HepG2 (cell line): Measurements from ENCODE around the gene WNK2. TPM values are rescaled to one million over a fixed set of nuclear protein-coding genes. Genes with fewer than 3 reads are reported as not detected.

ENCODE experiments used
- ATAC-seq: fragments of 200-7000 bp; cut with Tn5 transposase; 3 replicates; pipeline ENCODE4 v1.9.1; 2020; ENCODE audit warnings: mild to moderate bottlenecking, moderate library complexity
- BruUV-seq: library from RNA; stranded (reverse); fragments of 400-500 nt; replicated peaks from 2 replicates; lab custom pipeline; 2021; lab: Mats Ljungman, UMichigan
- CTCF ChIA-PET: fragments of 300-600 bp; formaldehyde crosslinking; extraction: SDS; loops from one replicate; lab custom pipeline; 2021; ENCODE audit warnings: low total read pairs, inconsistent platforms, low intra/inter-chr PET ratio; lab: Yijun Ruan, JAX
- POLR2A ChIA-PET: fragments of 350-600 bp; sonication (Branson Sonifier 250); formaldehyde crosslinking; loops from one replicate; lab custom pipeline; 2020; ENCODE audit warnings: antibody characterized with exemption, inconsistent platforms; lab: Yijun Ruan, JAX
- DNase-seq: peaks from one replicate; pipeline ENCODE4 v3.0.0-alpha.2; 2015; ENCODE audit warnings: low spot score
- FAIRE-seq: peaks from 3 replicates; lab custom pipeline; 2011; peaks lifted over from hg19 to GRCh38; lab: Jason Lieb, UNC
- H2AFZ ChIP-seq: one replicate; pipeline ENCODE4 v1.6.1; 2011; ENCODE audit warnings: low read length, inconsistent platforms
- H3K27ac ChIP-seq: fragments of 300-600 bp; 3 replicates; pipeline ENCODE4 v1.8.0; 2011; ENCODE audit warnings: mixed run types, mild to moderate bottlenecking, mixed read lengths, low read length, inconsistent platforms; ENCODE audit not compliant: insufficient read depth; ENCODE audit errors: extremely low read length
- H3K27me3 ChIP-seq, 2 experiments: fragments of 200-600 bp in 1 of 2; 2 replicates in 1 of 2; 3 replicates in 1 of 2; pipeline versions ENCODE4 v1.6.0 to v1.8.0; 2011; ENCODE audit warnings: low read length in 2 of 2, mild to moderate bottlenecking in 2 of 2, moderate library complexity in 2 of 2, inconsistent platforms in 1 of 2; ENCODE audit not compliant: insufficient read depth in 2 of 2, control insufficient read depth in 1 of 2
- H3K36me3 ChIP-seq, 2 experiments: fragments of 200-600 bp in 1 of 2; replicated peaks in 1 of 2; 2 replicates in 1 of 2; 3 replicates in 1 of 2; pipeline versions ENCODE4 v1.5.1 to v1.8.0; 2011; ENCODE audit warnings: low read length in 2 of 2, inconsistent platforms in 1 of 2; ENCODE audit not compliant: insufficient read depth in 2 of 2, control insufficient read depth in 1 of 2
- H3K4me1 ChIP-seq: 2 replicates; pipeline ENCODE4 v1.5.1; 2012; ENCODE audit warnings: low read length, inconsistent platforms; ENCODE audit not compliant: insufficient read depth
- H3K4me2 ChIP-seq: 2 replicates; pipeline ENCODE4 v1.6.0; 2011; ENCODE audit warnings: low read depth, low read length, inconsistent platforms
- H3K4me3 ChIP-seq, 3 experiments: fragments of 200-600 bp in 1 of 3; sonication (generic), shearing (Covaris generic) in 1 of 3; replicated peaks in 1 of 3; 2 replicates each; pipeline ENCODE4 v1.5.1; 2011 to 2016; ENCODE audit warnings: low read length in 3 of 3, inconsistent platforms in 2 of 3, low read depth in 2 of 3, mild to moderate bottlenecking in 2 of 3, control low read depth in 1 of 3, mixed read lengths in 1 of 3; ENCODE audit not compliant: insufficient read depth in 1 of 3
- H3K79me2 ChIP-seq: one replicate; pipeline ENCODE4 v1.6.1; 2011; ENCODE audit warnings: low read length, inconsistent platforms; ENCODE audit not compliant: insufficient read depth
- H3K9ac ChIP-seq: 2 replicates; pipeline ENCODE4 v1.6.0; 2011; ENCODE audit warnings: mild to moderate bottlenecking, low read depth, low read length, inconsistent platforms; ENCODE audit not compliant: insufficient read depth
- H3K9me3 ChIP-seq: 2 replicates; pipeline ENCODE4 v1.5.1; 2012; ENCODE audit warnings: mild to moderate bottlenecking, low read length
- H4K20me1 ChIP-seq: 2 replicates; pipeline ENCODE4 v1.6.0; 2011; ENCODE audit warnings: inconsistent platforms, mild to moderate bottlenecking, low read length, moderate library complexity; ENCODE audit not compliant: insufficient read depth
- ARNTL ChIP-seq: sonication (generic); formaldehyde crosslinking; IDR thresholded peaks from 2 replicates; pipeline ENCODE4 v1.4.0; 2020; ENCODE audit warnings: mild to moderate bottlenecking, missing genetic modification reagents
- DPF2 ChIP-seq: sonication (generic); formaldehyde crosslinking; IDR thresholded peaks from 2 replicates; pipeline ENCODE4 v1.4.0; 2020; ENCODE audit warnings: mild to moderate bottlenecking, low read depth, missing genetic modification reagents, borderline replicate concordance
- DRAP1 ChIP-seq: IDR thresholded peaks from 2 replicates; pipeline ENCODE4 v1.6.1; 2016; ENCODE audit warnings: missing genetic modification reagents, missing compliant biosample characterization
- ETV5 ChIP-seq: IDR thresholded peaks from 2 replicates; pipeline ENCODE4 v1.6.1; 2018; ENCODE audit warnings: missing biosample characterization, missing genetic modification reagents, inconsistent platforms, borderline replicate concordance
- HNF4A ChIP-seq: sonication (generic); formaldehyde crosslinking; IDR thresholded peaks from 2 replicates; pipeline ENCODE4 v1.4.0; 2020; ENCODE audit warnings: missing genetic modification reagents
- HNRNPLL ChIP-seq: fragments of 200-400 bp; formaldehyde crosslinking; IDR thresholded peaks from 2 replicates; pipeline ENCODE4 v1.6.1; 2017; ENCODE audit warnings: mild to moderate bottlenecking, low read depth, low read length; ENCODE audit not compliant: poor library complexity, severe bottlenecking
- JUNB ChIP-seq: sonication (generic); formaldehyde crosslinking; IDR thresholded peaks from 2 replicates; pipeline ENCODE4 v1.8.0; 2022; ENCODE audit warnings: missing genetic modification reagents, mild to moderate bottlenecking, borderline replicate concordance
- KLF12 ChIP-seq: sonication (generic); formaldehyde crosslinking; IDR thresholded peaks from 2 replicates; pipeline ENCODE4 v1.4.0; 2020; ENCODE audit warnings: missing genetic modification reagents, borderline replicate concordance
- MAX ChIP-seq: IDR thresholded peaks from 2 replicates; pipeline ENCODE4 v1.6.1; 2012; ENCODE audit warnings: inconsistent platforms
- MEF2D ChIP-seq: sonication (generic); formaldehyde crosslinking; IDR thresholded peaks from 2 replicates; pipeline ENCODE4 v1.5.1; 2020; ENCODE audit warnings: mild to moderate bottlenecking, missing genetic modification reagents
- PHF8 ChIP-seq: sonication (generic); formaldehyde crosslinking; IDR thresholded peaks from 2 replicates; pipeline ENCODE4 v1.5.0; 2020; ENCODE audit warnings: missing genetic modification reagents
- PLSCR1 ChIP-seq: sonication (generic); formaldehyde crosslinking; IDR thresholded peaks from 2 replicates; pipeline ENCODE4 v1.5.0; 2020; ENCODE audit warnings: missing genetic modification reagents, mild to moderate bottlenecking, borderline replicate concordance
- SAP130 ChIP-seq: IDR thresholded peaks from 2 replicates; pipeline ENCODE4 v1.6.1; 2016; ENCODE audit warnings: low read depth
- TBX3 ChIP-seq: fragments of 450-650 bp; IDR thresholded peaks from 2 replicates; pipeline ENCODE4 v1.6.1; 2017; ENCODE audit warnings: antibody characterized with exemption, mild to moderate bottlenecking, inconsistent platforms, borderline replicate concordance
- TCF12 ChIP-seq, 2 experiments: fragments of 450-650 bp in 1 of 2; sonication (generic) in 1 of 2; formaldehyde crosslinking in 1 of 2; IDR thresholded peaks; 2 replicates each; pipeline versions ENCODE4 v1.6.1 to v1.8.0; 2017 to 2022; ENCODE audit warnings: antibody characterized with exemption in 1 of 2, mild to moderate bottlenecking in 1 of 2, missing genetic modification reagents in 1 of 2, moderate library complexity in 1 of 2
- TEAD3 ChIP-seq: optimal IDR thresholded peaks from 2 replicates; pipeline ENCODE3; 2016; ENCODE audit warnings: borderline replicate concordance
- ZEB1 ChIP-seq: IDR thresholded peaks from 2 replicates; pipeline ENCODE4 v1.6.1; 2012; ENCODE audit warnings: mild to moderate bottlenecking, low read depth, inconsistent platforms; ENCODE audit not compliant: insufficient replicate concordance
- ZMYM3 ChIP-seq: sonication (generic); formaldehyde crosslinking; IDR thresholded peaks from 2 replicates; pipeline ENCODE4 v1.5.1; 2020; ENCODE audit warnings: mild to moderate bottlenecking, missing genetic modification reagents
- ZNF234 ChIP-seq: sonication (generic); formaldehyde crosslinking; conservative IDR thresholded peaks from 2 replicates; pipeline ENCODE4 v1.5.1; 2020; ENCODE audit warnings: mild to moderate bottlenecking, missing genetic modification reagents
- ZNF264 ChIP-seq: sonication (generic); formaldehyde crosslinking; IDR thresholded peaks from 2 replicates; pipeline ENCODE4 v1.4.0; 2020; ENCODE audit warnings: missing genetic modification reagents
- ZNF292 ChIP-seq: sonication (generic); formaldehyde crosslinking; IDR thresholded peaks from 2 replicates; pipeline ENCODE4 v1.8.1; 2022; ENCODE audit warnings: mild to moderate bottlenecking, low read depth, missing genetic modification reagents, borderline replicate concordance
- ZNF354B ChIP-seq: sonication (generic); formaldehyde crosslinking; IDR thresholded peaks from 2 replicates; pipeline ENCODE4 v1.8.0; 2022; ENCODE audit warnings: mild to moderate bottlenecking, missing genetic modification reagents
- ZNF44 ChIP-seq: sonication (generic); formaldehyde crosslinking; IDR thresholded peaks from 2 replicates; pipeline ENCODE4 v1.5.1; 2020; ENCODE audit warnings: mild to moderate bottlenecking, missing genetic modification reagents
- WGBS: methylation state at CpG from one replicate; pipeline ENCODE4 v1.1.6; 2017; ENCODE audit warnings: low lambda C conversion rate; 5-methylcytosine and 5-hydroxymethylcytosine counted together
- in situ Hi-C: cut with HindIII; loops from 2 replicates; pipeline ENCODE4 v1.10.0; 2017; ENCODE audit warnings: low pct_unique_long_range_greater_than_20kb; ENCODE audit not compliant: extremely low pct_ligation_motif_present
- intact Hi-C: fragments of 100-400 bp; cut with micrococcal nuclease; formaldehyde crosslinking; loops from one replicate; pipeline ENCODE4 v1.10.0; 2022; ENCODE audit not compliant: unreplicated experiment
- polyA plus RNA-seq, 8 experiments: library from polyadenylated mRNA; depleted of rRNA in 3 of 8; stranded (reverse) in 7 of 8; unstranded in 1 of 8; fragments of >200 nt; fragmentation: Illumina TruSeq in 4 of 8; extraction: Trizol in 4 of 8; gene quantifications; 2 replicates each; pipeline versions ENCODE4 v1.2.1 to v1.2.3, GENCODE V29; 2011 to 2016; ENCODE audit warnings: low read depth in 4 of 8, missing spikeins in 1 of 8, mixed read lengths in 1 of 8; ENCODE audit not compliant: insufficient read depth in 1 of 8
- total RNA-seq, 5 experiments: library from RNA; depleted of rRNA; stranded (reverse); fragments of >200 nt; fragmentation: Illumina TruSeq; extraction: Trizol; gene quantifications; 2 replicates each; pipeline ENCODE4 v1.2.3, GENCODE V29; 2016; ENCODE audit warnings: low read depth in 1 of 5

WNK2 gene
- total and polyA plus RNA-seq, 2 of the 13 experiments (the other 11 are each of a cell fraction or from before 2014, with no cell fraction given): 10.5 to 12.0 TPM

GRCh38 chr9:93178851-93179786, 4.8 kb upstream of the WNK2 start:
- 40% methylated on average over 13 of the region's 22 CpGs for WGBS
- intact Hi-C loops (no loop called here), in situ Hi-C loops (no loop called here)
- no peaks in the 10 kb centered on the region for H4K20me1 ChIP-seq
- H3K9ac ChIP-seq: no peak overlapping the region
- no peaks in the 10 kb centered on the region for H3K9me3 ChIP-seq
- ATAC-seq: peak; percentile 24; the same call in 2 of the 3 replicates
- H3K36me3 ChIP-seq: no peaks in the 10 kb centered on the region
- peaks cover 3 to 33% of the 10 kb centered on the region in 2 experiments; a peak in 4 of 5 replicates for H3K27me3 ChIP-seq
- POLR2A ChIA-PET: interaction anchor here (1.4 kb wide), 1 partner anchor 17 kb away, joined by 4 read pairs; no protein-coding TSS in a partner anchor
- H3K4me2 ChIP-seq: peak overlapping the region; percentile 74
- no peaks in the 10 kb centered on the region for H3K79me2 ChIP-seq
- no peak overlapping the region for H2AFZ ChIP-seq
- peak overlapping the region in 2 of 3 experiments; percentile 24 to 44; a peak in 3 of 6 replicates for H3K4me3 ChIP-seq
- no peak for FAIRE-seq
- CTCF ChIA-PET: no interaction called here
- H3K27ac ChIP-seq: no peak overlapping the region
- no TSS peak for BruUV-seq
- peaks cover 62% of the 10 kb centered on the region for H3K4me1 ChIP-seq
- DNase-seq: no peak
- TF ChIP-seq TBX3 (no peak), DPF2 (CRISPR knock-in tag) (0 out of 2 replicates have a peak, but pooled peaks have one; percentile 45), ZNF292 (CRISPR knock-in tag) (peak; percentile 72; the same call in 1 of the 2 replicates), KLF12 (CRISPR knock-in tag) (no peak), ZNF354B (CRISPR knock-in tag) (no peak), HNF4A (peak; percentile 58), MAX (peak; percentile 73), SAP130 (CRISPR knock-in tag) (peak; percentile 39; the same call in 1 of the 2 replicates), ARNTL (CRISPR knock-in tag) (0 out of 2 replicates have a peak, but pooled peaks have one; percentile 64), ZNF264 (no peak), ETV5 (CRISPR knock-in tag) (no peak), ZEB1 (peak; percentile 32), PLSCR1 (CRISPR knock-in tag) (no peak), PHF8 (CRISPR knock-in tag) (no peak), TEAD3 (CRISPR knock-in tag) (no peak), JUNB (CRISPR knock-in tag) (no peak), HNRNPLL (no peak), MEF2D (CRISPR knock-in tag) (peak; percentile 47; the same call in 1 of the 2 replicates), ZNF234 (no peak), ZMYM3 (CRISPR knock-in tag) (0 out of 2 replicates have a peak, but pooled peaks have one; percentile 42), TCF12 (IDR thresholded peaks at IDR 0.05) (no peak), TCF12 (CRISPR knock-in tag; IDR thresholded peaks at IDR 0.05) (no peak), ZNF44 (CRISPR knock-in tag) (no peak), DRAP1 (0 out of 2 replicates have a peak, but pooled peaks have one; percentile 24)
